GM23248 (cell line): Measurements from ENCODE around the gene INHBB. TPM values are rescaled to one million over a fixed set of nuclear protein-coding genes. Genes with fewer than 3 reads are reported as not detected.

Source experiments
- DNase-seq: peaks from one replicate; pipeline ENCODE4 v3.0.0-alpha.2; 2015
- H2AFZ ChIP-seq: fragments of 200-600 bp; sonication (generic); 2 replicates; pipeline ENCODE4 v1.6.1; 2016; ENCODE audit warnings: antibody characterized with exemption
- H3F3A ChIP-seq: fragments of 200-600 bp; sonication (generic); 2 replicates; pipeline ENCODE4 v1.6.1; 2016; ENCODE audit warnings: mild to moderate bottlenecking, antibody characterized with exemption, mixed run types; ENCODE audit not compliant: insufficient read depth
- H3K27ac ChIP-seq: fragments of 200-600 bp; sonication (generic); 2 replicates; pipeline ENCODE4 v1.5.1; 2016; ENCODE audit warnings: mild to moderate bottlenecking
- H3K27me3 ChIP-seq: fragments of 200-600 bp; sonication (generic); replicated peaks from 2 replicates; pipeline ENCODE4 v1.6.1; 2016; ENCODE audit warnings: mild to moderate bottlenecking; ENCODE audit not compliant: insufficient read depth
- H3K36me3 ChIP-seq: fragments of 200-600 bp; sonication (generic); 2 replicates; pipeline ENCODE4 v1.6.1; 2016; ENCODE audit warnings: low read depth, mild to moderate bottlenecking
- H3K4me1 ChIP-seq: fragments of 200-600 bp; sonication (generic); 2 replicates; pipeline ENCODE4 v1.6.1; 2016; ENCODE audit warnings: mild to moderate bottlenecking; ENCODE audit not compliant: insufficient read depth
- H3K4me2 ChIP-seq: fragments of 200-600 bp; sonication (generic); one replicate; pipeline ENCODE4 v1.6.1; 2016; ENCODE audit warnings: mild to moderate bottlenecking; ENCODE audit not compliant: unreplicated experiment
- H3K4me3 ChIP-seq: fragments of 200-600 bp; sonication (generic); 2 replicates; pipeline ENCODE4 v1.5.1; 2016; ENCODE audit warnings: mild to moderate bottlenecking
- H3K79me2 ChIP-seq: fragments of 200-600 bp; sonication (generic); 2 replicates; pipeline ENCODE4 v1.6.1; 2016; ENCODE audit warnings: mild to moderate bottlenecking; ENCODE audit not compliant: insufficient read depth
- H3K9ac ChIP-seq: fragments of 200-600 bp; sonication (generic); 2 replicates; pipeline ENCODE4 v1.6.1; 2016; ENCODE audit warnings: mild to moderate bottlenecking
- H3K9me2 ChIP-seq: fragments of 200-600 bp; sonication (generic); 2 replicates; pipeline ENCODE4 v1.6.1; 2016; ENCODE audit warnings: mixed run types, mild to moderate bottlenecking, moderate library complexity; ENCODE audit not compliant: insufficient read depth
- H3K9me3 ChIP-seq: fragments of 200-600 bp; sonication (generic); one replicate; pipeline ENCODE4 v1.6.1; 2017; ENCODE audit warnings: low read depth
- H4K20me1 ChIP-seq: fragments of 200-600 bp; sonication (generic); 2 replicates; pipeline ENCODE4 v1.6.0; 2016; ENCODE audit not compliant: insufficient read depth
- EZH2 ChIP-seq: fragments of 200-600 bp; sonication (generic); IDR thresholded peaks from 2 replicates; pipeline ENCODE4 v1.6.1; 2018; ENCODE audit warnings: antibody characterized with exemption, mild to moderate bottlenecking; ENCODE audit not compliant: insufficient read depth, poor library complexity, severe bottlenecking
- EZH2phosphoT487 ChIP-seq: fragments of 200-600 bp; sonication (generic); IDR thresholded peaks from 2 replicates; pipeline ENCODE4 v1.6.1; 2018; ENCODE audit warnings: antibody characterized with exemption, moderate library complexity, mild to moderate bottlenecking, low read depth; ENCODE audit not compliant: insufficient read depth
- WGBS, 2 experiments: methylation state at CpG; one replicate each; pipeline ENCODE4 v1.1.6; 2015 to 2017; ENCODE audit warnings: low lambda C conversion rate in 2 of 2, low coverage in 1 of 2; ENCODE audit errors: missing lambda C conversion rate in 2 of 2; 5-methylcytosine and 5-hydroxymethylcytosine counted together
- in situ Hi-C: fragments of 300-500 bp; cut with MboI; formaldehyde crosslinking; loops from 2 replicates; pipeline ENCODE4 v1.15.0; 2020
- polyA plus RNA-seq: library from polyadenylated mRNA; unstranded; fragments of >200 nt; fragmentation: Nextera tagmentation; extraction: Ambion mirVana; gene quantifications from 2 replicates; pipeline ENCODE4 v1.2.1, GENCODE V29; 2016
- total RNA-seq: library from RNA; depleted of rRNA; stranded (reverse); fragments of >200 nt; shearing (Covaris generic); gene quantifications from 2 replicates; pipeline ENCODE4 v1.2.3, GENCODE V29; 2014

The INHBB gene
- total and polyA plus RNA-seq, 2 experiments from 2014 or later = 0.49 to 5.6 TPM

DNA sequence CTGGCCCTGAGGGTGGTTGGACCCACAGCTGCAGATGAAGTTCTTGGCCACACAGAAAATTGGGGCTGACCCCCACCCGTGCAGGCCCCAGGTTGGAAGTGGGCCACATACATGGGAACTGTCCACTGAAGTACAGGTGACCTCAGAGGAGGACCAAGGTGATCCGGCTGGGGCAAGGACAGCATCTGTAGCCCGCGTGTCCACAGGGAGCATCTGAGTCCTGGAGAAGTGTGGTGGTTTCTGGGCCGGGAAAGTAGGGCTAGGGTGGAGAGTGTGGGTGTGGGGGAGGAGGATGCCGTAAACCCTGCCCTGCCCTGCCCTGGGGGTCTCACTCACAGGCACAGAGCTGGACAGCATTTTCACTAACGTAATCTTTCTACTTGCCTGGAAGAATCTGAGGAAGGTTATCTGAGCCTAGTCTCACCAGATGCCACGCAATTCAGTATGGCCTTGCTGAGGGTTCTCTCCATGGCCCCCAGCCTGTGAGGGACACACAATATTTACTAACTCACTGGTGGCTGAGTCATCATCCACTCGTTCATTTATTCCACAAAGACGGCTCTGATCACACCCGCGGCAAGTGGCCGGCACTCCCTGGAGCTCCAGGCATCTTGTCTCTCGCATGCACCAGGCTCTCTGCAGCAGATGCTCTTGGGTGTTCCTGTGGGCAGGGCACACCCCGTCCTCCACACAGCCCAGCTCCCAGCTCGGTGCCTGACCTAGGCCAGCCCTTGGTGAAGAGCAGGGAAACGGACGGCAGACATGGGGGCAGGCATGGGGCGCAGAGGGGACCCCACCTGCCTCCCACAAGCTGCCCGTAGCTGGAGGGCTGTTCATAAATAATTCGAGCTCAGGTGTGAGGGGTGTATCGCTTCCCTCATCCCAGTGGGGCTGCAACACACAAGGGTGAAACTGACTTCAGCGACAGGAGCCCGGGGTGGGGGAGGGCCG is 51.2 kb downstream of the INHBB start:
- peaks cover 8% of the 10 kb centered on the region; the same call in 1 of the 2 replicates for H3K27me3 ChIP-seq
- no peak overlapping the region for H2AFZ ChIP-seq
- H3K27ac ChIP-seq = no peak overlapping the region
- H3K9me2 ChIP-seq = no peaks in the 10 kb centered on the region
- WGBS, 2 experiments = 45 to 50% methylated on average over 25 of the region's 25 CpGs
- TF ChIP-seq EZH2phosphoT487 (no peak), EZH2 (no peak)
- no peaks in the 10 kb centered on the region for H4K20me1 ChIP-seq
- H3K4me3 ChIP-seq = no peak overlapping the region
- 0 out of 2 replicates have a peak, but pooled peaks cover 3% of the 10 kb centered on the region for H3F3A ChIP-seq
- no peak overlapping the region for H3K9ac ChIP-seq
- no peaks in the 10 kb centered on the region for H3K79me2 ChIP-seq
- DNase-seq = peak; percentile 63
- H3K4me1 ChIP-seq = peaks cover 8% of the 10 kb centered on the region
- no peaks in the 10 kb centered on the region for H3K36me3 ChIP-seq
- in situ Hi-C loops = no loop called here
- no peak overlapping the region for H3K4me2 ChIP-seq
- H3K9me3 ChIP-seq = no peaks in the 10 kb centered on the region

DNA sequence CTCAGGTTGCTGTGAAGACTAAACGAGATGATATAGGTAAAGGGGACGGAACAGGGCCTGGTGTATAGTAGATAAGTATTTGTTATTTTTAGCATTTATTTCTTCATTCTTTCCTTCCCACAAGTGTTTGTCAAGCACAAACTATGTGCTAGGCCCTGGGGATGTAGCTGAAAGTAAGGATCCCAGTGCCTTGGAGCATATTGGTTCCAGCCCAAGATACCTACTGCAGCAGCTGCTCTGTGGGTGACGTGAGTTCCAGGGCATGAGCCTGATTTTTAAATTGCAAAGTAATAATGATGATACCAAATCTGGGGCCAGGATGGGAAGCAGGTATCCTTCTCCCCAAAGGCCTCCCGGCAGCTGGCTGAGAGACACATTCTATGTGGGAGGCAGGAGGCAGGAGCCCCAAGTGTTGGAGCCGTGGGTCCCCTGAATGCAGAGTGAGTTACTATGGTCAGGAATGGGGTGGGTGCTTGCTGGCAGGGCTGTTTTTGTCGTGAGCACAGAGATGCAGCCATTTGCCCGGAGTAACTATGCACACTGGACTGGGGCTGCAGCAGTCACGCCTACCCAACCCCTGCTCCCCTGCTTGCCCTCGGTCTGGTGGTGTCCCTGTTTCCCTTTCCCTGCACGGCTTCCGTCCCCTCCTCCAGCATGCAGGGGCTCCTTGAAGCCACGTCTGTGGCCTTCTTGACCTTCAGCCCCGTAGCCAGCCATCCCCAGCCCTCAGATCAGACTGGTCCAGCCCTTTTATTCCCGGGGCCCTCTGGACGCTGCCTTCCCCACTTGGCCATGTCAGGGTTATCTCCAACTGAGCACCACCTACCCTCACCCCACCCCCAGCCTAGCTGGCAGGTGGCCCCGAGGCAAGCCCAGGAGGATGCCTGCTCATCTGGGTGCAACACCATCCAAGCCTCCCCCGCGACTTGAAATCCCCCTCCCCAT is 52.4 kb downstream of the INHBB start:
- DNase-seq = peak; percentile 68

DNA sequence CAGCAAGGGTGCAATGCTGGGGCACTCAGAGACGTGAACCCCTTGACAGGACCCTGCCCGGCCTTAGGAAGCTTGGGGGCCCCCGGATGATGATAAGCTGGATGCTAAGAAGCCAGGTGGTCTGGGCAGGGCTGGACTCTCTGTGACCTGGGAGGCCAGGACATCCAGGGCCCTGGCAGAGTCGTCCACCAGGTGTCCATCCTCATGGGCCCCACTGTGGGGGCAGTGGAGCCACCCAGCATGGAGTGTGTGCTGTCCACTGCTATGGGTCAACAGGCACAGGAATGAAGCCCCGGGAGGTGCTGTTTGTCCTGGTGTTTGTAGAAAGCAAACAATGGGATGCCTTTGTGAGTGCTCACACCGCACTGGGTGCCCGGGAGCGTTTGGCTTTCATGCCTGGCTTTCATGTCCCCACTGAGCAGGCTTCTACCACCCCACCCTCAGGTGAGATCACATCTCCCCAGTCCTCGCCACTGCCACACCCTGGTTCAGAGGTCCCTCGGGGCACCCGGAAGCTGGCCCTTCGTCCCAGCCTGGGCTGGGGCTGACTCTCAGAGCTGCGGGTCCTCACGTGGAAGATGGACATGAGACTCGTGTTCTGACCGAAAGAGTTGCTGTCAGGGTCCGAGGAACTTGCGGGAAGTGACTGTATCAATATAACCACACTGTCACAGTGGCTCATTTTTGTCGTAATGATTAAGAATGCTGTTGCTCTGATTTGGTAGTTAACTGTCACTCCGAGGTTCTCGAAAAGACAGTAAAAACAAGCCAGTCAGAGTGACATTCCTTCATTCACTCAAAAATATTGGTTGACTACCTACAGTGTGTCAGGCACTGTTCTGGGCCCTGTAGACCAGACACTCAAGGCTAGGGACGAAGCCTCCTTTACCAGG is 53.3 kb downstream of the INHBB start:
- H3K27me3 ChIP-seq = peaks cover 4% of the 10 kb centered on the region; the same call in 1 of the 2 replicates
- 0 out of 2 replicates have a peak, but pooled peaks cover 3% of the 10 kb centered on the region for H3F3A ChIP-seq
- TF ChIP-seq EZH2 (no peak), EZH2phosphoT487 (no peak)
- no peaks in the 10 kb centered on the region for H4K20me1 ChIP-seq
- H3K4me2 ChIP-seq = no peak overlapping the region
- no peak overlapping the region for H3K4me3 ChIP-seq
- in situ Hi-C loops = no loop called here
- no peaks in the 10 kb centered on the region for H3K9me3 ChIP-seq
- H3K4me1 ChIP-seq = peaks cover 8% of the 10 kb centered on the region
- no peak overlapping the region for H2AFZ ChIP-seq
- DNase-seq = no peak
- no peaks in the 10 kb centered on the region for H3K36me3 ChIP-seq
- H3K9me2 ChIP-seq = no peaks in the 10 kb centered on the region
- 73 to 78% methylated on average over 22 of the region's 22 CpGs for WGBS, 2 experiments
- H3K27ac ChIP-seq = no peak overlapping the region
- H3K79me2 ChIP-seq = no peaks in the 10 kb centered on the region
- H3K9ac ChIP-seq = no peak overlapping the region

More for the DNA sequence above, 52.4 kb downstream of the INHBB start:
- Histone ChIP-seq H3K9me2 (no peaks in the 10 kb centered on the region), H3K36me3 (no peaks in the 10 kb centered on the region), H3K4me3 (no peak overlapping the region), H3K27ac (no peak overlapping the region), H3K79me2 (no peaks in the 10 kb centered on the region), H2AFZ (no peak overlapping the region), H3K27me3 (peaks cover 5% of the 10 kb centered on the region; the same call in 1 of the 2 replicates), H3K9ac (no peak overlapping the region), H4K20me1 (no peaks in the 10 kb centered on the region), H3K4me1 (peaks cover 8% of the 10 kb centered on the region), H3K9me3 (no peaks in the 10 kb centered on the region), H3F3A (0 out of 2 replicates have a peak, but pooled peaks cover 3% of the 10 kb centered on the region), H3K4me2 (no peak overlapping the region)
- in situ Hi-C loops = no loop called here
- TF ChIP-seq EZH2 (no peak), EZH2phosphoT487 (no peak)
- 64 to 67% methylated on average over 15 to 18 of the region's 18 CpGs for WGBS, 2 experiments
